Suppressor macrophage treated with lipopolysaccharide for 4 hours (primary cell): Measurements from ENCODE around the gene KPNB1.

ENCODE experiments used
- DNase-seq: peaks from one replicate; pipeline ENCODE4 v3.0.0-alpha.2; 2020

Gene KPNB1

GRCh38 chr17:47649153-47649971, at the start of gene KPNB1:
TSS of gene KPNB1 (plus strand) at chr17:47649919. CDS start at chr17:47650245, 326 bp downstream.
- DNase-seq = peak; percentile 100

GRCh38 chr17:47603830-47604597, 45.7 kb upstream of the KPNB1 start:
- no peak for DNase-seq

- DNase-seq = no peak
These were observed 45.2 kb upstream of the KPNB1 start for GRCh38 chr17:47604598-47604927.

DNA sequence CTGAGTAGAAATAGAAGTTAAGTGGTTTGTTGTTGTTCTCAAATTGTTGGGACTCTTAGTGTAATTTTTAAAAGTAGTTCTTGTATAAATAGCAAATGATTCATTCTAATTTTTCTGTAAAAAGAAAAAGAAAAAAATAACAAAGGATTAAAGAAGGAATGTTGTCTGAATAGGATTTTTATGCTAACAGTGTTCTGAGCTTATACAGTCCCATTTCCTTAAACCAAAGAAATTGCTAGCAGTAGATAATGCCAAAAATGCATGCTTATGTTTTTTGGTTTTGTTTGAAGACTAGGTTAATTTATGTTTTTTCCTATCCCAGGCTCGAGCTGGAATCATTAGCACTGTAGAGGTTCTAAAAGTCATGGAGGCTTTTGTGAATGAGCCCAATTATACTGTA, 44.7 kb upstream of the KPNB1 start:
- no peak for DNase-seq

GRCh38 chr17:47607481-47607880, 42.2 kb upstream of the KPNB1 start:
- DNase-seq = no peak

DNA sequence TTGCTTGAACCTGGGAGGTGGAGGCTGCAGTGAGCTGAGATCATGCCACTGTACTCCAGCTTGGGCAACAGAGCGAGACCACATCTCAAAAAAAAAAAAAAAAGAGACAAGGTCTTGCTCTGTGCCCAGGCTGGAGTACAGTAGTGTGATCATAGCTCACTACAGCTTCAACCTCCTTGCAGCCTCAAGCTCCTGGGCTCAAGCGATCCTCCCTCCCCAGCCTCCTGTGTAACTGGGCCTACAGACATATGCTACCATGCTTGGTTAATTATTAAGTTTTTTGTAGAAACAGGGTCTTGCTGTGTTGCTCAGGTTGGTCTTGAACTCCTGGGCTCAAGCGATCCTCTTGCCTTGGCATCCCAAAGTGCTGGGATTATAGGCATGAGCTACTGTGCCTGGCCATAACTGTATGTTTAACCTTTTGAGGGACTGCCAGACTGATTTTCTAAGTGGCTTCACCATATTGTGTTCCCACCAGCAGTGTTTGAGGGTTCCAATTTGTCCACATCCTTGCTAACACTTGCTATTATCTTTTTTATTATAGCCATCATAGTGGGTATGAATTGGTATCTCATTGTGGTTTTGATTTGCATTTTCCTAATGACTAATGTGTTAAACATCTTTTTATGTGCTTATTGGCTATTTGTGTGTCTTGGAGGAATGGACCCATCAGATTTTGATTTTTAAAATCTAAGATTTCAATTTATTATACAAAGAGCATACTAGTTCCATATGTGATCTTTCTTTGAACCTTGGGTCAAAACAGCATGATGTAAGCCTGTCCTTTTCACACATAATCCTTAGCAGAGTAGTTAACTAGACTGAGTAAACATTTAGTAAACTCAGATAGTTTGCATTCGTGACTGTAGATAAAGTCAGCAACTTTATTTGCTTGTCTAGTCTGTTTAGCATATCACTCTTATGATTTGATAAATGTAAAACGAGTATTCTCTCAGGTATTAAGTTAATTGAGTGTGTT, 38.1 kb upstream of the KPNB1 start:
- no peak for DNase-seq

GRCh38 chr17:47615766-47616424, 33.8 kb upstream of the KPNB1 start:
- peak; percentile 68 for DNase-seq

- DNase-seq = no peak
These were observed 31.3 kb upstream of the KPNB1 start for GRCh38 chr17:47618410-47618809.

DNA sequence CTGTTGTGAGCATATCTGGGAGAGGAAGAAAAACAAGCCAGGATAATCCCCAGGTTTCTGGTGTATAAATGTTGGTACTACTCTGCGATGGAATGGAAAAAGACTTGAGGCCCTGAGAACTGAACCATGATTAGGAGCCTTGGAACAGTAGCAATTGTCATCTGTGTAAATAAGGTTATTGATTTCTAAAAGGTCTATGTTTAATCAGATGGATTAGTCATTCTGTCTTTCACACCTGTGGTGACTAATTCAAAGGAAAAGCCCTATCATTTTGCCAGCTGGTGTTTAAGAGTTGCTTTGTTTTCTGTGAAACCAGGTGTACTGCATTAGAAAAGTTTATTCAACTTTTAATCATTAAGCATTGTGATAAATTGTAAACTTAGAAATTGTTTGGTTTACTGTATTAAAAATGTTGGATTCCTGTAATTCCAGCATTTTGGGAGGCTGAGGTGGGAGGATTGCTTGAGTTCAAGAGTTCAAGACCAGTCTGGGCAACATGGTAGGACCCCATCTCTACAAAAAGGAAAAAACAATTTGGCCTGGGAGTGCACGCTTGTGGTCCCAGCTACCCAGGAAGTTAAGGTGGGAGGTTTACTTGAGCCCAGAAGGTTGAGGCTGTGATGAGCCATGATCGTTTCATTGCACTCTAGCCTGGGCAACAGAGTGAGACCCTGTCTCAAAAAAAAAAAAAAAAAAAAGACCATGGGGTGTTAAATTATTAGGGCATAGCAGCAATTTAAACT, 29.0 kb upstream of the KPNB1 start:
- DNase-seq = no peak

DNA sequence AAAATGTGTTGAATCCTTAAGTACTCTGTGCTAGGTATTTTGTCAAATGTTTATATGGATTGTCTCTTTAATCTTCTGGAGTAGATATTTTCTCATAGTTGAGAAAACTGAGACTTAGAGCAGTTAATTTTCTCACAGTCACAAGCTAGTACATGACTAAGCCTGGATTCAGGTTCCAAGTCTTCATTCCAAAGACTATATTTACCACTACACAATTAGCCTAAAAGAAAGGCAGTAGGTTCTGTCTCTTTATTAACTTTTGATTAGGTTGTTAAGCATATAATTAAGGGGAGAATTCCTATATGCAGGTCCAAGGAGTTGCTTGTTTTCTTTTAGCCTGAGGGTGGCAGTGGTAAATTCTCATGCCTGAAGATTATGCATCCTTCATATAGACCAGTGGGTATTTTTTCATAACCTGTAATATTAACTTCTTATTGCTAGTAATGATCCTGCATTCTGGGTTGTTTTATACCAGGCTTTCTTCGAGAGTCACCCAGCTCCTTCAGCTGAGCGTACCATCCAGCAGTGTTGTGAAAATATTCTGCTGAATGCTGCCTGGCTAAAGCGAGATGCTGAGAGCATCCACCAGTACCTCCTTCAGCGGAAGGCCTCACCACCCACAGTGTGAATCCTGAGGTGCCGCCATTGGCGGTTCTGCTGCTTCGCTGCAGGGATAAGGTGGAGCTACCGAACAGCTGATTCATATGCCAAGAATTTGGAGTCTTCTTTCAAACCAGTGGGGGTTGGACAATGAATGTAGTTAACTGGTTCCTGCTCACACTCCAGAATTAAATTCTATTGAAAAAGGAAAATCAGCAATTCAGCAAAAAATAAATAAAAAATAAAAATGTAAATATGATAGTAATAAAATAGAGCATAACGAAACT, 28.2 kb upstream of the KPNB1 start:
- no peak for DNase-seq

DNA sequence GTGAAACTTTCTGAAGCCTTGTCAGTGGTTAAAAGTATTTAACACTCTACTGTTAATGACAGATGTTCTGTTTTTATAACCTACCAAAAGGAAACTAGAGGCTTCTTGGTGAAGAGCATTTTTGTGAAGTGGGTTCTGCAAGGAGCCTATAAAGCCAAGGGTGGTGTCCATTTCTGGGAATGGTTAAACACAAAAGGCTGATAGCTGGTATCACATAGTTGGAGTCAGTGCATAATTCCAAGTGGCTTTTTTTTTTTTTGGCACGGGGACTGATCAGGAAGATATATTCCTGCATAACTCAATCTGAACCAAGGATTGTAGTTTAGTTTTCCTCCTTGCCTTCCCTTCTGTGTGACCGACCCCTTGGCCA, 27.6 kb upstream of the KPNB1 start:
- no peak for DNase-seq

DNA sequence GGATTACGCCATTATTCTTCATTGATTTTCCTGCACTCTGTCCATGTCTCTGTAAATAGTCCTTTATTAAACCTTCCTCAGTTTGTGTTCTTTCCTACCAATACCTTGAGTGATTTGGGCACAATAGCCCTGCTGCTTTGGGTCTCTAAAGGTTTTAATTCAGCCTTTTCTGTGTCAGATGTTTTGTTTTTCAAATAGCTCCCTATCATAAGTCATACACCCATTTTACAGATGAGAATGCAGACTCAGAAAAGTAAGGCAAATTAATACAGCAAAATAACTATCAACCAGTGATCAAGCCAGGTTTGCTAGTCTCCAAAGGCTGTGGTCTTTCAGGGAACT, 25.0 kb upstream of the KPNB1 start:
- DNase-seq = no peak

DNA sequence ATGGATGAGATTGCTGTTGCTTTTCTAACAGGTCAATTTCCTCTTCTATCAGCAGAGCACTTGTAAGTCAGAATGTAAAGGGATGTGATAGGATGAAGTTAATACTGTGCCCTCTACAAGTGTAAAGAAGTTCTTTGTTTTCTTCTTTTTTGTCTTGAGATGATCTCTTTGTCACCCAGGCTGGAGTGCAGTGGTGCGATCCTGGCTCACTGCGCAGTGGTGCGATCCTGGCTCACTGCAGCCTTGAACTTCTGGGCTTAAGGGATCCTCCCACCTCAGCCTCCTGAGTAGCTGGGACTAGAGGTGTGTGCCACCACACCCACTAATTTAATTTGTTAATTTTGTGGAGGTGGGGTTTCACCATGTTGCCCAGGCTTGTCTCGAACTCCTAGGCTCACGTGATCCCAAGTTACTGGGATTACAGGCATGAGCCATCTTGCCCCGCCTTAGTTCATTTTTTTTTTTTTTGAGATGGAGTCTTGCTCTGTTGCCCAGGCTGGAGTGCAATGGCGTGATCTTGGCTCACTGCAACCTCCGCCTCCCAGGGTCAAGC, 21.6 kb upstream of the KPNB1 start:
- no peak for DNase-seq

DNA sequence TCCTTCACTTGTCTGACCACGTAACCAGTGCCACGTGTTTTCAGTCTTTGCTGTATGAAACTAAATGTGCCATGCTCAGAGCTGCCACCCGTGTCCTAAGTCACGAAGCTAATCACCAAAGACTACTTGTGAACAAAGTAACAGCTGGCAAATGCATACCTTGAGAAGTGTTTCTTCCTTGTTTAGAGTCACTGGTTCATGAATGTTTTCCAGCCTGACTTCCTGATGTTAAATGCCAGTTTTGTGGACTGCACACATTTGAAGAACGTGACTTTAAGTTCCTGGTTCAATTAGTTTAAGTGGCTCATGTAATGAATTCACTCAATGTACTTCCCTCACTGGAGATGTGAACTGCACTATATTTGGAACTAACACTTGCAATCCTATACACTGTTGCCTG, 19.9 kb upstream of the KPNB1 start:
- no peak for DNase-seq

- no peak for DNase-seq
These were observed 19.1 kb upstream of the KPNB1 start for GRCh38 chr17:47630614-47631013.

- no peak for DNase-seq
These were observed 16.7 kb upstream of the KPNB1 start for GRCh38 chr17:47632991-47633390.

DNA sequence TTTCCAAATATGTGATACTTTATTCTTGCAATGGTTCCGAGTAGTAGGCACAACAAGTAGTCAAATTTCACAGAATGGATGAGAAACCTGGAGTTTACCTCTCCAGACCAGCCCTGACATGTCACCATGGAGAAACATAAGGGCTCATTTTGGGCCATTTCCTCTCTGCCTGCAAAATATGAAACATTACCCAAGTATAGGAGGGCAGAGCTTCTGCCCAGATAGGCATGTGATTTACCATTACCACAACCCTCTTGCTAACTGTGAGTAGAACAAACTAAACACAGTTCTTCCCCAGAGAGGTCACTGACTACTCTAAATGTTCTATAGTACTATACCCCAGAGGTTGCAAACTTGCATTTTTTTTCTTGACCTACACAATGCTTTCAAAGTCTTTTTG, 15.7 kb upstream of the KPNB1 start:
- no peak for DNase-seq

- no peak for DNase-seq
These were observed 14.8 kb upstream of the KPNB1 start for GRCh38 chr17:47634870-47635269.

- no peak for DNase-seq
These were observed 14.0 kb upstream of the KPNB1 start for GRCh38 chr17:47635734-47636133.

DNA sequence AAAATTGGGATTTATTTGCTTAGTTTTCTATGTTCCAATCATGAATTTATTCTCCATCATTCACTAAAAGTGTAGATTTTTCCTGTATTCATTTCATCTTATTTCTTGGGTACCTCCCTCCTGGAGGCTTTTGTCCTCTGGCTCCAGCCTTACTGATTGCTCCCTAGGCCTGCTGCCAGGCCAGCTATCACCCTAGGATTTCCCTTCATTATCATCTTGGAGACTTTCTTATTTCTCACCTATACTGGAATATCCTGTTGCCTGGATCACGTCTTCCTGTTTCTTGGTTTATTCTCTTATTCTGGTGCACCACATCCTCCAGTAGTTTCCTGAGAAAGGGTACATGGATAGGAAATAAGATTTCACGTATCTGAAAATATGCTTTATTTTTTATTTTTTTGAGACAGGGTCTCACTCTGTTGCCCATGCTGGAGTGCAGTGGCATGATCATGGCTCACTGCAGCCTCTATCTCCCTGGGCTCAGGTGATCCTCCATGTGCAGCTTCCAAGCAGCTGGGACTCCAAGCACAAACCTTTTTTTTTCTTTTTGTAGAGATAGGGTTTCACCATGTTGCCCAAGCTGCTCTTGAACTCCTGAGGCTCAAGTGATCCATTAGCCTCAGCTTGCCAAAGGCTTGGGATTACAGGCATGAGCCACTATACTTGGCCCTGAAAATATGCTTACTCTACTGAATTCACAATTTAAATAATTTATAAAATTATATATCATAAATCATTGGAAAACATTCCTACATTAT, 13.3 kb upstream of the KPNB1 start:
- DNase-seq = no peak
